ENCODE measurements around the gene HSPB7. TPM values are rescaled to one million over a fixed set of nuclear protein-coding genes. Genes with fewer than 3 reads are reported as not detected.

HSPB7 gene
- total RNA-seq, 1 experiment from 2014 or later, result not detected

DNA sequence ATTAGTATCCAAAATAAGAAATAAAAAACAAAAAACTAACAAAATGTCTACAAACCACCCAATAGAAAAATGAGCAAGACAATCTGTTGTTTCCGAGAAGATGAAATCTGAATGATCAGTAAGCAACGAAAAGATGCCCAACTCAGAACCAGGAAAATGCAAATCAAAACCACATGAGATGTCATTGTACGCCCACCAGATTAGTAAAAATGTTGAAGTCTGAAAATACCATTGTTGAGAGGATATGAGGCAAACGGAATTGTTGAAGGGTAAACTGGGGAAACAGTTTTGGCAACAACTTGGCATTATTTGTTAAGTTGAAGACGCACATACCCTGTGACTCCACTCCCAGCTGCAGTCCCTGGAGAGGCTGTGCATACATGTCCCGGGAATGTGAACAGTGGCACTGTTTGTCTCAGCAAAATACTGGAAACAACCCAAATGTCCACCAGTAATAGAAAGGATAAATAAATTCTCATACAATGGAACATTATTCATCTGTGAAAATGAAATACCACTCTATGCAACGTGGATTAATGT is 52.5 kb downstream of the HSPB7 start:
- no peak for DNase-seq (ENCODE audit: unreplicated experiment)
- Mint-ChIP-seq H3K9me3 (ENCODE audit: unreplicated experiment) (no peaks in the 10 kb centered on the region), H3K27me3 (ENCODE audit: insufficient read depth, unreplicated experiment) (no peaks in the 10 kb centered on the region), H3K36me3 (ENCODE audit: insufficient read depth, unreplicated experiment) (peaks cover 16% of the 10 kb centered on the region), H3K4me1 (ENCODE audit: insufficient read depth, unreplicated experiment) (peaks cover 13% of the 10 kb centered on the region), H3K4me3 (ENCODE audit: unreplicated experiment) (no peak overlapping the region), H3K27ac (ENCODE audit: low read depth, unreplicated experiment) (peak overlapping the region; percentile 16)
- BruUV-seq (replicated peaks), result no TSS peak
- TF ChIP-seq, protein P1, sequence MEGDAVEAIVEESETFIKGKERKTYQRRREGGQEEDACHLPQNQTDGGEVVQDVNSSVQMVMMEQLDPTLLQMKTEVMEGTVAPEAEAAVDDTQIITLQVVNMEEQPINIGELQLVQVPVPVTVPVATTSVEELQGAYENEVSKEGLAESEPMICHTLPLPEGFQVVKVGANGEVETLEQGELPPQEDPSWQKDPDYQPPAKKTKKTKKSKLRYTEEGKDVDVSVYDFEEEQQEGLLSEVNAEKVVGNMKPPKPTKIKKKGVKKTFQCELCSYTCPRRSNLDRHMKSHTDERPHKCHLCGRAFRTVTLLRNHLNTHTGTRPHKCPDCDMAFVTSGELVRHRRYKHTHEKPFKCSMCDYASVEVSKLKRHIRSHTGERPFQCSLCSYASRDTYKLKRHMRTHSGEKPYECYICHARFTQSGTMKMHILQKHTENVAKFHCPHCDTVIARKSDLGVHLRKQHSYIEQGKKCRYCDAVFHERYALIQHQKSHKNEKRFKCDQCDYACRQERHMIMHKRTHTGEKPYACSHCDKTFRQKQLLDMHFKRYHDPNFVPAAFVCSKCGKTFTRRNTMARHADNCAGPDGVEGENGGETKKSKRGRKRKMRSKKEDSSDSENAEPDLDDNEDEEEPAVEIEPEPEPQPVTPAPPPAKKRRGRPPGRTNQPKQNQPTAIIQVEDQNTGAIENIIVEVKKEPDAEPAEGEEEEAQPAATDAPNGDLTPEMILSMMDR (IDR thresholded peaks at IDR 0.05; ENCODE audit: unreplicated experiment), result no peak
- ChIA-PET CTCF (interaction anchor here (0.5 kb wide), 1 partner anchor 36 kb away, joined by 4 read pairs; no protein-coding TSS in a partner anchor), POLR2A (interaction anchor here (1.8 kb wide), 1 partner anchor 11 kb away, joined by 6 read pairs; the partner anchor contains the start of gene ZBTB17)
- intact Hi-C loops (cut with micrococcal nuclease), result no loop called here

Other genes starting within 250 kb of the HSPB7 start
- 1.1 and 1.7 TPM in 2 replicates for gene UQCRHL, start 210.4 kb downstream of the HSPB7 start, total RNA-seq (2022)
- gene SPEN, start 170.3 kb downstream of the HSPB7 start, total RNA-seq (2022), result 44.2 and 50.6 TPM in 2 replicates
- gene ZBTB17, start 41.9 kb downstream of the HSPB7 start, total RNA-seq (2022), result 46.3 and 48.3 TPM in 2 replicates
- gene SRARP, start 13.8 kb downstream of the HSPB7 start, total RNA-seq (2022), result not detected in 2 replicates
- not detected in 2 replicates for gene CLCNKA, start 4.0 kb upstream of the HSPB7 start, total RNA-seq (2022)
- gene CLCNKB, start 25.7 kb upstream of the HSPB7 start, total RNA-seq (2022), result not detected in 2 replicates
- 0.20 TPM in 1 of 2 replicates, not detected in the other for gene FAM131C, start 55.6 kb upstream of the HSPB7 start, total RNA-seq (2022)
- gene EPHA2, start 138.0 kb upstream of the HSPB7 start, total RNA-seq (2022), result 206 and 248 TPM in 2 replicates
- gene ARHGEF19, start 194.6 kb upstream of the HSPB7 start, total RNA-seq (2022), result 1.7 and 1.9 TPM in 2 replicates
- 8.3 and 13.2 TPM in 2 replicates for gene CPLANE2, start 219.1 kb upstream of the HSPB7 start, total RNA-seq (2022)

Data from MCF 10A (cell line).